K562 treated with DMSO at 1 percent for 12 hours (cell line): ENCODE measurements around the gene ZNF431. TPM values are rescaled to one million over a fixed set of nuclear protein-coding genes. Genes with fewer than 3 reads are reported as not detected.

Source experiments
- total RNA-seq: library from RNA; unstranded; fragments of 300-600 nt; gene quantifications from 2 replicates; pipeline ENCODE4 v1.2.3, GENCODE V29; 2022; ENCODE audit not compliant: insufficient read depth

ZNF431 gene
- total RNA-seq = 3.2 and 9.5 TPM in 2 replicates

DNA sequence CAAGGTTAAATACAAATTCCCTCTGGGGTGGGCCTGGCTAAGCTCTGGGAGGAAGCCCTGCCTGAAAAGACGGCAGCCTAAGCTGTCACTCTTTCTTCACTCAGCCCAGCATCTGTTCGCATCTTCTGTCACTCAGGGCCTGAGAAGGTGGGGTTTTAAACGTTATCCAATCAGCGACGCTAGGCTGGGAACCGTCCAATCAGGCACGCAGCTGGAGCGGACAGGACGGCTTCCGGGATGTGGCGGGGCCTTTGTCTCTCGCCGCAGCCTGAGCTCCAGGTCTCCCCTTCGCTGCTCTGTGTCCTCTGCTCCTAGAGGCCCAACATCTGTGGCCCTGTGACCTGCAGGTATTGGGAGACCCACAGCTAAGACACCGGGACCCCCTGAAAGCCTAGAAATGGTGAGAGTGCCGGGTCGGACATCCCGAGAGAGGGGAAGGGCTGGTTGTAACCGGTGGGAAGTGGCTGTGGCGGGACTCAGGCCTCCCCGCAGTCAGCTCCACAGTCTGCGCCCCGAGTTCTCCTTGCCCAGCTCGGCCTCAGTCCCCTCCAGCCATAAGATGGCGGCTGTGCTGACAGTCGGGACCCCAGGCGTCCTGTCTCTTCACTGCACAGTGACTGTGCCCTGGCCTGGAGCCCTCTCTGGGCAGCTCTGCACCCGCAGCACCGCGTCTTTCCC is at the start of gene ZNF431:
Gene ZNF431, plus strand, starts transcription at position 254 of the 678 bp plus-strand sequence. Its CDS starts 144 bp downstream, at position 398.

Other genes with a start within 250 kb of the ZNF431 start
- gene ZNF85, start 218.8 kb upstream of the ZNF431 start, total RNA-seq = 1.1 and 2.2 TPM in 2 replicates
- 2.8 and 4.8 TPM in 2 replicates for gene ZNF430, start 121.4 kb upstream of the ZNF431 start, total RNA-seq
- gene ZNF714, start 59.8 kb upstream of the ZNF431 start, total RNA-seq = 10.6 and 20.5 TPM in 2 replicates
- gene ZNF708, start 187.4 kb downstream of the ZNF431 start, total RNA-seq = 1.1 and 7.2 TPM in 2 replicates
- 5.7 and 9.2 TPM in 2 replicates for gene ZNF738, start 217.0 kb downstream of the ZNF431 start, total RNA-seq